GM12878 (cell line): ENCODE data around the gene GPN2. TPM values are rescaled to one million over a fixed set of nuclear protein-coding genes. Genes with fewer than 3 reads are reported as not detected.
A peak's percentile ranks its signal among the peaks of the same experiment; 100 is the strongest.

Experiments
- ATAC-seq: fragments of 200-7000 bp; cut with Tn5 transposase; 3 replicates; pipeline ENCODE4 v1.9.1; 2020; ENCODE audit warnings: mild to moderate bottlenecking, moderate library complexity
- BruUV-seq: library from RNA; stranded (reverse); fragments of 400-500 nt; replicated peaks from 2 replicates; lab custom pipeline; 2021; lab: Mats Ljungman, UMichigan
- CTCF ChIA-PET: fragments of 300-600 bp; sonication (Branson Sonifier 250); formaldehyde crosslinking; extraction: SDS; loops from one replicate; lab custom pipeline; 2021; ENCODE audit warnings: inconsistent platforms; lab: Yijun Ruan, JAX
- POLR2A ChIA-PET: fragments of 350-600 bp; formaldehyde crosslinking; extraction: SDS; loops from one replicate; lab custom pipeline; 2021; ENCODE audit warnings: inconsistent platforms; lab: Charles Lee
- RAD21 ChIA-PET: fragments of 300-600 bp; sonication (Branson Sonifier 250); formaldehyde crosslinking; loops from one replicate; lab custom pipeline; 2023; ENCODE audit warnings: antibody characterized with exemption; ENCODE audit not compliant: unreplicated experiment; lab: Charles Lee
- SMC1A ChIA-PET: fragments of 300-600 bp; sonication (Branson Sonifier 250); formaldehyde crosslinking; loops from one replicate; lab custom pipeline; 2023; ENCODE audit not compliant: unreplicated experiment, uncharacterized antibody; lab: Charles Lee
- DNase-seq: peaks from one replicate; pipeline ENCODE4 v3.0.0-alpha.2; 2011; ENCODE audit warnings: low read depth, low spot score
- FAIRE-seq: peaks from 3 replicates; lab custom pipeline; 2011; peaks lifted over from hg19 to GRCh38; lab: Jason Lieb, UNC
- H2AFZ ChIP-seq: 2 replicates; pipeline ENCODE4 v1.6.0; 2011; ENCODE audit warnings: low read depth, low read length, control low read depth; ENCODE audit not compliant: control insufficient read depth
- H3K27ac ChIP-seq: 2 replicates; pipeline ENCODE4 v1.5.1; 2011; ENCODE audit warnings: control low read depth; ENCODE audit not compliant: control insufficient read depth, insufficient read depth
- H3K27me3 ChIP-seq, 2 experiments: replicated peaks in 1 of 2; 2 replicates each; pipeline versions ENCODE4 v1.6.0 to v1.6.1; 2011; ENCODE audit warnings: low read length in 1 of 2; ENCODE audit not compliant: control insufficient read depth in 2 of 2, insufficient read depth in 2 of 2
- H3K36me3 ChIP-seq, 2 experiments: 2 replicates each; pipeline ENCODE4 v1.5.1; 2011; ENCODE audit warnings: low read length in 1 of 2; ENCODE audit not compliant: control insufficient read depth in 2 of 2, insufficient read depth in 2 of 2
- H3K4me1 ChIP-seq: 2 replicates; pipeline ENCODE4 v1.6.1; 2011; ENCODE audit warnings: mild to moderate bottlenecking, low read length, moderate library complexity, mixed read lengths; ENCODE audit not compliant: control insufficient read depth, insufficient read depth
- H3K4me2 ChIP-seq: 2 replicates; pipeline ENCODE4 v1.6.0; 2011; ENCODE audit warnings: control low read depth; ENCODE audit not compliant: control insufficient read depth, insufficient read depth
- H3K4me3 ChIP-seq: fragments of 200-600 bp; sonication (generic); 2 replicates; pipeline ENCODE4 v1.5.1; 2016
- H3K79me2 ChIP-seq: 2 replicates; pipeline ENCODE4 v1.6.0; 2011; ENCODE audit warnings: low read length; ENCODE audit not compliant: control insufficient read depth, insufficient read depth
- H3K9ac ChIP-seq: 2 replicates; pipeline ENCODE4 v1.8.0; 2011; ENCODE audit warnings: low read length, control low read depth, mixed read lengths; ENCODE audit not compliant: control insufficient read depth, insufficient read depth
- H3K9me3 ChIP-seq: replicated peaks from 3 replicates; pipeline ENCODE4 v1.5.1; 2011; ENCODE audit warnings: mild to moderate bottlenecking, low read length; ENCODE audit not compliant: control insufficient read depth, insufficient read depth
- H4K20me1 ChIP-seq: 2 replicates; pipeline ENCODE4 v1.6.0; 2011; ENCODE audit not compliant: control insufficient read depth, insufficient read depth
- BHLHE40 ChIP-seq, 2 experiments: fragments of 450-650 bp in 1 of 2; IDR thresholded peaks; 2 replicates each; pipeline ENCODE4 v1.6.1; 2011 to 2017; ENCODE audit warnings: low read depth in 2 of 2, borderline replicate concordance in 1 of 2, improper control_type of control experiment in 1 of 2, low read length in 1 of 2, mild to moderate bottlenecking in 1 of 2
- BRCA1 ChIP-seq: IDR thresholded peaks from 2 replicates; pipeline ENCODE4 v1.6.1; 2011; ENCODE audit warnings: low read depth, low read length, improper control_type of control experiment
- CEBPB ChIP-seq, 2 experiments: fragments of 150-350 bp in 1 of 2; IDR thresholded peaks; 2 replicates each; pipeline ENCODE4 v1.6.1; 2012 to 2014; ENCODE audit warnings: low read depth in 2 of 2, low read length in 2 of 2, borderline replicate concordance in 1 of 2, inconsistent platforms in 1 of 2
- POLR2AphosphoS2 ChIP-seq: IDR thresholded peaks from 2 replicates; pipeline ENCODE4 v1.6.1; 2011; ENCODE audit warnings: low read depth, mild to moderate bottlenecking, low read length, improper control_type of control experiment, moderate library complexity
- RB1 ChIP-seq: fragments of 450-650 bp; formaldehyde crosslinking; IDR thresholded peaks from 2 replicates; pipeline ENCODE4 v1.6.1; 2017; ENCODE audit warnings: mild to moderate bottlenecking, borderline replicate concordance
- TARDBP ChIP-seq: IDR thresholded peaks from 2 replicates; pipeline ENCODE4 v1.6.1; 2016; ENCODE audit warnings: borderline replicate concordance
- TCF3 ChIP-seq: IDR thresholded peaks from 2 replicates; pipeline ENCODE4 v1.6.1; 2012; ENCODE audit warnings: low read depth, mild to moderate bottlenecking, low read length, borderline replicate concordance; ENCODE audit not compliant: insufficient read depth
- ZBED1 ChIP-seq: IDR thresholded peaks from 2 replicates; pipeline ENCODE4 v1.6.1; 2016; ENCODE audit warnings: borderline replicate concordance
- WGBS: methylation state at CpG from one replicate; pipeline ENCODE4 v1.1.6; 2016; ENCODE audit warnings: low lambda C conversion rate; ENCODE audit not compliant: insufficient replicate concordance, insufficient coverage; ENCODE audit errors: missing lambda C conversion rate; 5-methylcytosine and 5-hydroxymethylcytosine counted together
- in situ Hi-C: fragments of 300-500 bp; cut with MboI; formaldehyde crosslinking; loops from 9 replicates; pipeline ENCODE4 v1.14.3; 2018; ENCODE audit warnings: mixed read lengths
- intact Hi-C: fragments of 100-400 bp; cut with micrococcal nuclease; formaldehyde crosslinking; loops from one replicate; pipeline ENCODE4 v1.14.2; 2022; ENCODE audit not compliant: unreplicated experiment
- polyA plus RNA-seq, 11 experiments: library from polyadenylated mRNA; depleted of rRNA in 4 of 11; unstranded in 6 of 11; stranded (reverse) in 5 of 11; fragments of >200 nt; fragmentation: Nextera tagmentation in 4 of 11; fragmentation: Illumina TruSeq in 1 of 11; extraction: Ambion mirVana in 4 of 11; extraction: Trizol in 1 of 11; gene quantifications; 1 replicate in 1 of 11; 2 replicates in 10 of 11; pipeline versions ENCODE4 v1.2.1 to v1.2.3, GENCODE V29; 2011 to 2016; ENCODE audit warnings: inconsistent platforms in 2 of 11, missing spikeins in 2 of 11, low read depth in 1 of 11
- total RNA-seq, 4 experiments: library from RNA; depleted of rRNA in 3 of 4; stranded (reverse); fragments of >200 nt in 3 of 4; fragmentation: Illumina TruSeq in 1 of 4; extraction: Trizol in 1 of 4; gene quantifications; 2 replicates each; pipeline versions ENCODE4 v1.2.1 to v1.2.3, GENCODE V29; 2013 to 2021
- TF ChIP-seq, protein P1 (sequence below): fragments of 450-650 bp; conservative IDR thresholded peaks from 2 replicates; pipeline ENCODE4 v1.6.1; 2017; ENCODE audit warnings: mild to moderate bottlenecking, moderate library complexity
- TF ChIP-seq, protein P2 (sequence below): fragments of 450-650 bp; IDR thresholded peaks from 2 replicates; pipeline ENCODE4 v1.6.1; 2017; ENCODE audit warnings: mild to moderate bottlenecking, low read depth, inconsistent platforms; ENCODE audit not compliant: poor library complexity, severe bottlenecking
- TF ChIP-seq, protein P3 (sequence below): fragments of 450-650 bp; IDR thresholded peaks from 2 replicates; pipeline ENCODE4 v1.6.1; 2017; ENCODE audit warnings: mild to moderate bottlenecking
- TF ChIP-seq, protein P4 (sequence below), 3 experiments: IDR thresholded peaks in 2 of 3; conservative IDR thresholded peaks in 1 of 3; 2 replicates each; pipeline ENCODE4 v1.5.1; 2011; ENCODE audit warnings: low read depth in 3 of 3, low read length in 3 of 3, mild to moderate bottlenecking in 3 of 3, control low read depth in 2 of 3, moderate library complexity in 2 of 3, inconsistent platforms in 1 of 3, mixed read lengths in 1 of 3; ENCODE audit not compliant: control insufficient read depth in 2 of 3, insufficient read depth in 1 of 3; ENCODE audit errors: extremely low read depth in 1 of 3

Gene GPN2
- total and polyA plus RNA-seq, 10 of the 15 experiments (the other 5 are each of a cell fraction or from before 2014, with no cell fraction given): 8.3 to 61.4 (median 23.3) TPM

DNA sequence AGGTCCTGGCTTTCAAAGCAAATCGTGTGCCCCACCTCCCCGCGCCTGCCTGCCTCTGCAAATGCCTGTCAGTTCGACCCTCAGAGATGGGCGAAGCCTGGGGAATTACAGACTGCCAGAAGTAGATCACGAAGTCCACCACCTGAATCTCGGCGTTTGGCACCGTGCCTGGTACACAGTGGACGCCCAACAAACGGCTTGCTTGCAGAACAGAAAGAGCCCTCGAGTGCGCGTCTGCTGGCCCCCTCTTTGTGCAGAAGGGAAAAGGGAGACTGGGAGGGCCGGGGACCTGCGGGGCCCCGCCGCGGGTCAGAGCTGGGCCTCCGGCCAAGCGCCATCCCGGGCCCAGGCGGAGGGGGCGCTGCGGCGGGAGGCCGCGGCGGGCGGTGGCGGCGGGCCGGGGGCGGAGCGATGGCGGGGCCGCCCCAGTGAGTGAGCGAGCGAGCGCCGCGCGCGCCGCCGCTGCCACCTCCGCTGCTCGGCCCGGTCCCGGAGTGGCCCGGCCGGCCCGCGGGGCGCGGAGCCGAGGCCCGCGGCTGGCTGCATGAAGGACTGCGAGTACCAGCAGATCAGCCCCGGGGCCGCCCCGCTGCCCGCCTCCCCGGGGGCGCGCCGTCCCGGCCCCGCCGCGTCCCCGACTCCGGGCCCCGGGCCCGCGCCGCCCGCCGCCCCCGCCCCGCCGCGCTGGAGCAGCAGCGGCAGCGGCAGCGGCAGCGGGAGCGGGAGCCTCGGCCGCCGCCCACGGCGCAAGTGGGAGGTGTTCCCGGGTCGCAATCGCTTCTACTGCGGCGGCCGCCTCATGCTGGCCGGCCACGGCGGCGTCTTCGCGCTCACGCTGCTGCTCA is 63.6 kb downstream of the GPN2 start, which contains the start of gene ZDHHC18:
ZDHHC18 (plus strand) TSS at position 428 of the 845 bp plus-strand sequence; CDS start at position 545, 117 bp downstream.
- peaks cover 0 to 4% of the 10 kb centered on the region in 2 experiments; a peak in 1 of 4 replicates for H3K36me3 ChIP-seq
- intact Hi-C loops (loop anchor here (5.0 kb wide), 1 partner anchor 41 kb away; no protein-coding TSS in a partner anchor), in situ Hi-C loops (loop anchor here (5.0 kb wide), 1 partner anchor 49 kb away; no protein-coding TSS in a partner anchor)
- ChIA-PET CTCF (interaction anchor here (1.9 to 3.9 kb wide), 3 partner anchors 13 to 36 kb away, joined by 6 to 23 read pairs (median 21); no protein-coding TSS in a partner anchor), SMC1A (no interaction called here), RAD21 (interaction anchor here (1.0 to 2.2 kb wide), 2 partner anchors 12 to 36 kb away, joined by 4 to 5 read pairs; no protein-coding TSS in a partner anchor), POLR2A (interaction anchor here (0.6 to 1.0 kb wide), 3 partner anchors 11 to 32 kb away, joined by 3 to 6 read pairs (median 5); no protein-coding TSS in a partner anchor)
- H3K27ac ChIP-seq: peak within 1 kb of the TSS; percentile 81
- H3K9ac ChIP-seq: peak within 1 kb of the TSS; percentile 82
- H3K79me2 ChIP-seq: peaks cover 49% of the 10 kb centered on the region
- H4K20me1 ChIP-seq: no peaks in the 10 kb centered on the region
- no peaks in the 10 kb centered on the region for H3K9me3 ChIP-seq
- peak within 1 kb of the TSS; percentile 86 for H3K4me3 ChIP-seq
- DNase-seq (no peak), FAIRE-seq (no peak), ATAC-seq (peak; percentile 78)
- peak within 1 kb of the TSS; percentile 96 for H2AFZ ChIP-seq
- H3K27me3 ChIP-seq: no peaks in the 10 kb centered on the region
- H3K4me1 ChIP-seq: peaks cover 18% of the 10 kb centered on the region
- no TSS peak for BruUV-seq
- WGBS: 1% methylated on average over 53 of the region's 107 CpGs
- H3K4me2 ChIP-seq: peak within 1 kb of the TSS; percentile 99
- no peak for TF ChIP-seq BRCA1
- no peak for TF ChIP-seq CEBPB (IDR thresholded peaks at IDR 0.05; ENCODE audit: borderline replicate concordance in 1 of 2, low read depth in 2 of 2, low read length in 2 of 2)
- TF ChIP-seq RB1: peak; percentile 71; the same call in 1 of the 2 replicates
- no peak for TF ChIP-seq POLR2AphosphoS2
- TF ChIP-seq, protein P1, sequence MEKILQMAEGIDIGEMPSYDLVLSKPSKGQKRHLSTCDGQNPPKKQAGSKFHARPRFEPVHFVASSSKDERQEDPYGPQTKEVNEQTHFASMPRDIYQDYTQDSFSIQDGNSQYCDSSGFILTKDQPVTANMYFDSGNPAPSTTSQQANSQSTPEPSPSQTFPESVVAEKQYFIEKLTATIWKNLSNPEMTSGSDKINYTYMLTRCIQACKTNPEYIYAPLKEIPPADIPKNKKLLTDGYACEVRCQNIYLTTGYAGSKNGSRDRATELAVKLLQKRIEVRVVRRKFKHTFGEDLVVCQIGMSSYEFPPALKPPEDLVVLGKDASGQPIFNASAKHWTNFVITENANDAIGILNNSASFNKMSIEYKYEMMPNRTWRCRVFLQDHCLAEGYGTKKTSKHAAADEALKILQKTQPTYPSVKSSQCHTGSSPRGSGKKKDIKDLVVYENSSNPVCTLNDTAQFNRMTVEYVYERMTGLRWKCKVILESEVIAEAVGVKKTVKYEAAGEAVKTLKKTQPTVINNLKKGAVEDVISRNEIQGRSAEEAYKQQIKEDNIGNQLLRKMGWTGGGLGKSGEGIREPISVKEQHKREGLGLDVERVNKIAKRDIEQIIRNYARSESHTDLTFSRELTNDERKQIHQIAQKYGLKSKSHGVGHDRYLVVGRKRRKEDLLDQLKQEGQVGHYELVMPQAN: 0 out of 2 replicates have a peak, but pooled peaks have one; percentile 23
- TF ChIP-seq, protein P2, sequence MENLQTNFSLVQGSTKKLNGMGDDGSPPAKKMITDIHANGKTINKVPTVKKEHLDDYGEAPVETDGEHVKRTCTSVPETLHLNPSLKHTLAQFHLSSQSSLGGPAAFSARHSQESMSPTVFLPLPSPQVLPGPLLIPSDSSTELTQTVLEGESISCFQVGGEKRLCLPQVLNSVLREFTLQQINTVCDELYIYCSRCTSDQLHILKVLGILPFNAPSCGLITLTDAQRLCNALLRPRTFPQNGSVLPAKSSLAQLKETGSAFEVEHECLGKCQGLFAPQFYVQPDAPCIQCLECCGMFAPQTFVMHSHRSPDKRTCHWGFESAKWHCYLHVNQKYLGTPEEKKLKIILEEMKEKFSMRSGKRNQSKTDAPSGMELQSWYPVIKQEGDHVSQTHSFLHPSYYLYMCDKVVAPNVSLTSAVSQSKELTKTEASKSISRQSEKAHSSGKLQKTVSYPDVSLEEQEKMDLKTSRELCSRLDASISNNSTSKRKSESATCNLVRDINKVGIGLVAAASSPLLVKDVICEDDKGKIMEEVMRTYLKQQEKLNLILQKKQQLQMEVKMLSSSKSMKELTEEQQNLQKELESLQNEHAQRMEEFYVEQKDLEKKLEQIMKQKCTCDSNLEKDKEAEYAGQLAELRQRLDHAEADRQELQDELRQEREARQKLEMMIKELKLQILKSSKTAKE: no peak
- TF ChIP-seq ZBED1: no peak
- no peak for TF ChIP-seq TCF3
- TF ChIP-seq, protein P3, sequence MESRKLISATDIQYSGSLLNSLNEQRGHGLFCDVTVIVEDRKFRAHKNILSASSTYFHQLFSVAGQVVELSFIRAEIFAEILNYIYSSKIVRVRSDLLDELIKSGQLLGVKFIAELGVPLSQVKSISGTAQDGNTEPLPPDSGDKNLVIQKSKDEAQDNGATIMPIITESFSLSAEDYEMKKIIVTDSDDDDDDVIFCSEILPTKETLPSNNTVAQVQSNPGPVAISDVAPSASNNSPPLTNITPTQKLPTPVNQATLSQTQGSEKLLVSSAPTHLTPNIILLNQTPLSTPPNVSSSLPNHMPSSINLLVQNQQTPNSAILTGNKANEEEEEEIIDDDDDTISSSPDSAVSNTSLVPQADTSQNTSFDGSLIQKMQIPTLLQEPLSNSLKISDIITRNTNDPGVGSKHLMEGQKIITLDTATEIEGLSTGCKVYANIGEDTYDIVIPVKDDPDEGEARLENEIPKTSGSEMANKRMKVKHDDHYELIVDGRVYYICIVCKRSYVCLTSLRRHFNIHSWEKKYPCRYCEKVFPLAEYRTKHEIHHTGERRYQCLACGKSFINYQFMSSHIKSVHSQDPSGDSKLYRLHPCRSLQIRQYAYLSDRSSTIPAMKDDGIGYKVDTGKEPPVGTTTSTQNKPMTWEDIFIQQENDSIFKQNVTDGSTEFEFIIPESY: no peak
- TF ChIP-seq, protein P4, sequence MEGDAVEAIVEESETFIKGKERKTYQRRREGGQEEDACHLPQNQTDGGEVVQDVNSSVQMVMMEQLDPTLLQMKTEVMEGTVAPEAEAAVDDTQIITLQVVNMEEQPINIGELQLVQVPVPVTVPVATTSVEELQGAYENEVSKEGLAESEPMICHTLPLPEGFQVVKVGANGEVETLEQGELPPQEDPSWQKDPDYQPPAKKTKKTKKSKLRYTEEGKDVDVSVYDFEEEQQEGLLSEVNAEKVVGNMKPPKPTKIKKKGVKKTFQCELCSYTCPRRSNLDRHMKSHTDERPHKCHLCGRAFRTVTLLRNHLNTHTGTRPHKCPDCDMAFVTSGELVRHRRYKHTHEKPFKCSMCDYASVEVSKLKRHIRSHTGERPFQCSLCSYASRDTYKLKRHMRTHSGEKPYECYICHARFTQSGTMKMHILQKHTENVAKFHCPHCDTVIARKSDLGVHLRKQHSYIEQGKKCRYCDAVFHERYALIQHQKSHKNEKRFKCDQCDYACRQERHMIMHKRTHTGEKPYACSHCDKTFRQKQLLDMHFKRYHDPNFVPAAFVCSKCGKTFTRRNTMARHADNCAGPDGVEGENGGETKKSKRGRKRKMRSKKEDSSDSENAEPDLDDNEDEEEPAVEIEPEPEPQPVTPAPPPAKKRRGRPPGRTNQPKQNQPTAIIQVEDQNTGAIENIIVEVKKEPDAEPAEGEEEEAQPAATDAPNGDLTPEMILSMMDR (IDR thresholded peaks at IDR 0.05 in 2 of 3, conservative IDR thresholded peaks at IDR 0.05 in 1 of 3; ENCODE audit: control insufficient read depth in 2 of 3, extremely low read depth in 1 of 3, insufficient read depth in 1 of 3, low read depth in 3 of 3, low read length in 3 of 3): peak; percentile 31 to 64 (median 54); a peak in 5 of 6 replicates
- TF ChIP-seq TARDBP: no peak
- TF ChIP-seq BHLHE40 (IDR thresholded peaks at IDR 0.05; ENCODE audit: borderline replicate concordance in 1 of 2, low read depth in 2 of 2, low read length in 1 of 2): peak in 1 of 2 experiments; percentile 46; a peak in 2 of 4 replicates
